ENCODE measurements around the gene SLC25A39. TPM values are rescaled to one million over a fixed set of nuclear protein-coding genes. Genes with fewer than 3 reads are reported as not detected.

Gene SLC25A39
- total RNA-seq, 2 donors from 2014 or later, result 63.2 to 74.6 TPM

GRCh38 chr17:44312396-44313104, 12.1 kb downstream of the SLC25A39 start:
- Histone ChIP-seq H3K9me3 (no peaks in the 10 kb centered on the region), H3K4me3 (no peak overlapping the region), H3K27ac (no peak overlapping the region), H3K36me3 (no peaks in the 10 kb centered on the region), H3K4me1 (ENCODE audit: control insufficient read depth in 1 of 2, low read depth in 2 of 2) (peaks cover 9 to 18% of the 10 kb centered on the region in 2 donors), H3K27me3 (replicated peaks; ENCODE audit: insufficient read depth) (peaks cover 14% of the 10 kb centered on the region)
- no peak for TF ChIP-seq CTCF (IDR thresholded peaks at IDR 0.05)
- DNase-seq (ENCODE audit: low spot score), result no peak
- ATAC-seq (ENCODE audit: insufficient number of reproducible peaks, low FRiP score, low read depth), result no peak

GRCh38 chr17:44311562-44312181, 13.0 kb downstream of the SLC25A39 start:
- peaks cover 9 to 21% of the 10 kb centered on the region in 2 donors for H3K4me1 ChIP-seq (ENCODE audit: control insufficient read depth in 1 of 2, low read depth in 2 of 2)
- no peak overlapping the region for H3K27ac ChIP-seq
- no peak overlapping the region for H3K4me3 ChIP-seq
- DNase-seq (ENCODE audit: low spot score) (no peak), ATAC-seq (ENCODE audit: insufficient number of reproducible peaks, low FRiP score, low read depth) (no peak)
- TF ChIP-seq CTCF (IDR thresholded peaks at IDR 0.05), result no peak
- no peaks in the 10 kb centered on the region for H3K36me3 ChIP-seq
- H3K9me3 ChIP-seq, result no peaks in the 10 kb centered on the region
- H3K27me3 ChIP-seq (replicated peaks; ENCODE audit: insufficient read depth), result peaks cover 6% of the 10 kb centered on the region

GRCh38 chr17:44310609-44311376, 13.8 kb downstream of the SLC25A39 start:
- DNase-seq (ENCODE audit: low spot score), result no peak
- ATAC-seq (ENCODE audit: insufficient number of reproducible peaks, low FRiP score, low read depth), result no peak
- Histone ChIP-seq H3K27ac (no peak overlapping the region), H3K36me3 (no peaks in the 10 kb centered on the region), H3K9me3 (no peaks in the 10 kb centered on the region), H3K4me1 (ENCODE audit: control insufficient read depth in 1 of 2, low read depth in 2 of 2) (peaks cover 9 to 21% of the 10 kb centered on the region in 2 donors), H3K27me3 (replicated peaks; ENCODE audit: insufficient read depth) (no peaks in the 10 kb centered on the region), H3K4me3 (no peak overlapping the region)
- TF ChIP-seq CTCF (IDR thresholded peaks at IDR 0.05), result no peak

DNA sequence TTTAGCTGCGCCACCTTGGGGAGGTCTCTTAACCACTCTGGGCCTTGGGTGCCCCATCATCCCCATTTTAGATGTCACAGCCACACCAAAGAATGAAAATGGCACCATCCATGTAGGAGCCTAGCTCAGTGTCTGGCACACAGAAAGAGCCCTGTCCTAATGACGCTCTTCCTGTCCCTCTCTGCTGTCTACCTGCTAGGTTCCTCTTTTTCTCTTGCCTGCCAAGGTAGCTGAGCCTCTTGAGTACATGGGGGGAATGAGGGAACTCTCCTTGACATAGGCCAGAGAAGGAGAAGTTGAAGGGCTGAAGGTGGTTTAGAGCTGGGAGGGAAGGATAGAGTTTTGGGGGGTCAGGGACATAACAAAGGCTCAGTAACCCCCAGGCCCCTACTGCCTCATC, 14.4 kb downstream of the SLC25A39 start:
- no peak for TF ChIP-seq CTCF (IDR thresholded peaks at IDR 0.05)
- no peak for DNase-seq (ENCODE audit: low spot score)

GRCh38 chr17:44309472-44309871, 15.2 kb downstream of the SLC25A39 start:
- ATAC-seq (ENCODE audit: insufficient number of reproducible peaks, low FRiP score, low read depth), result no peak
- no peak for TF ChIP-seq CTCF (IDR thresholded peaks at IDR 0.05)

More for the DNA sequence above, 14.4 kb downstream of the SLC25A39 start:
- no peak overlapping the region for H3K4me3 ChIP-seq
- H3K27me3 ChIP-seq (replicated peaks; ENCODE audit: insufficient read depth), result no peaks in the 10 kb centered on the region
- peaks cover 9 to 21% of the 10 kb centered on the region in 2 donors for H3K4me1 ChIP-seq (ENCODE audit: control insufficient read depth in 1 of 2, low read depth in 2 of 2)
- no peak for ATAC-seq (ENCODE audit: insufficient number of reproducible peaks, low FRiP score, low read depth)
- no peak overlapping the region for H3K27ac ChIP-seq
- H3K36me3 ChIP-seq, result no peaks in the 10 kb centered on the region
- no peaks in the 10 kb centered on the region for H3K9me3 ChIP-seq

More at GRCh38 chr17:44309472-44309871, 15.2 kb downstream of the SLC25A39 start:
- no peaks in the 10 kb centered on the region for H3K27me3 ChIP-seq (replicated peaks; ENCODE audit: insufficient read depth)
- no peaks in the 10 kb centered on the region for H3K36me3 ChIP-seq
- no peak overlapping the region for H3K4me3 ChIP-seq
- peaks cover 7 to 16% of the 10 kb centered on the region in 2 donors for H3K4me1 ChIP-seq (ENCODE audit: control insufficient read depth in 1 of 2, low read depth in 2 of 2)
- no peak for DNase-seq (ENCODE audit: low spot score)
- no peak overlapping the region for H3K27ac ChIP-seq
- H3K9me3 ChIP-seq, result no peaks in the 10 kb centered on the region
